ENCODE data around the gene DLEC1.
"Not testable (repeated sequence)": the region's sequence is repeated elsewhere in the genome, so short reads cannot be mapped to it uniquely, and the experiment has no call there.

The DLEC1 gene

DNA sequence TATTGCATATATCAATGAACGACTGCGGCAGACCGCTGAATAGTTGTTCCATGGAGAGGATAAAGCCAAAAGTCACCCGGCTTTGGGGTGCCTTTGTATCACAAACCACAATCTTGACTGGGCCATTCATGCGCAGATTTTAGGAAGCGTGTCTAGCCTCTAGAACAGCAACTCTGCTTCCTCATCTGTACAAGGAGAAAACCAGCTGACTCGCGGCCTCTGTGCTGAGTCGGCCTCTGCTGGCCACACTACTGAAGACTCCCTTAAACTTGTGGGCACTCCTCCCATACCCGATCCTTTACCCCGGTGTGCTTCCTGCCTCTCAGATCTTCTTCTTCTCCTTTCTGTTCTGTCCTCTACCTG lies 872 bp downstream of the DLEC1 start:
- DNase-seq = no peak

DNA sequence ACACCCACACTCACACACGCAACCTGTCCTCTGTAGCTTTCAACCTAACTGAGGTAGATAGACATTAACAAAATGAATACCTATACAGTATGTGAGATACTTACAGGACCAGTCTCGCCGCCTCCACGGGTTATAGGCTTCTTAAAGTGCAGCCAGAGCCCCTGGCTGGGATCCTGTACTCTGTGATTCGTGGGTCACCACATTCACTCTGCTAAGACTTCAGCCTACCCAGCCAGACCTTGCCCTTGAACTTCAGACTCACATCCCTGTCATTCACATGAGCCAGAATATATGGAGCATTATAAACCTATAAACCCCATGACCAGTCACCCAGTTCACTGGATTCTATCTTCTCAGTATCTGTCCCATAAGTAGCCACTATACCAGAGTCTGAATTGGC lies 1.4 kb downstream of the DLEC1 start:
- DNase-seq = no peak

DNA sequence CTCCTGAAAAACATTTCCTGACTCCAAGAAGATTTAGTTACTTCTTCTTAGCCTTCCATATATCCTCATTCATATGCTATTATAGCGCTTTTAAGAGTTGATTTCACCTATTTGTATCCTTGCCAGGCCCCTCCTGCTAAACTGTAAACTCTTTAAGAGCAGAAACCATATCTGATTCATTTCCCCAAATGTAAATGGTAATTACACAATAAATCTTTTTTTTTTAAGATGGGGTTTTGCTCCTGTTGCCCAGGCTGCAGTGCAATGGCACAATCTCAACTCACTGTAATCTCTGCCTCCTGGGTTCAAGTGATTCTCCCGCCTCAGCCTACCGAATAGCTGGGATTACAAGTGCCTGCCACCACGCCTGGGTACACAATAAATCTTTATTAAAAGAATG lies 4.5 kb downstream of the DLEC1 start:
- no peak for DNase-seq

DNA sequence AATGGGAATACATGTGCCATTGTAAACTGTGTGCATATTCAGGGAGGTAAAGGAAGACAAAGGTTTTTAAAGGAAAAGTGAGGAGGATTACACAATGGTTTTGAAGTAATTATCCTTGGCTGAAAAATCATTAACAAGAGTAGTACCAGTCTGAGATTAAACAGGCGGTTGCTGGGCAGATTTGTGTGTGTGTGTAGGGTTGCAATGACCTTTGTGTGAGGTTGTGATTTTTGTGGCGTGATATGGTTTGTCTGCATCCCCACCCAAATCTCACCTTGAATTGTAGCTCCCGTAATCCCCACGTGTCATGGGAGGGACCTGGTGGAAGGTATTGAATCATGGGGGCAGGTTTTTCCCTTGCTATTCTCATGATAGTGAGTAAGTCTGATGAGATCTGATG lies 7.0 kb downstream of the DLEC1 start:
- no peak for DNase-seq

DNA sequence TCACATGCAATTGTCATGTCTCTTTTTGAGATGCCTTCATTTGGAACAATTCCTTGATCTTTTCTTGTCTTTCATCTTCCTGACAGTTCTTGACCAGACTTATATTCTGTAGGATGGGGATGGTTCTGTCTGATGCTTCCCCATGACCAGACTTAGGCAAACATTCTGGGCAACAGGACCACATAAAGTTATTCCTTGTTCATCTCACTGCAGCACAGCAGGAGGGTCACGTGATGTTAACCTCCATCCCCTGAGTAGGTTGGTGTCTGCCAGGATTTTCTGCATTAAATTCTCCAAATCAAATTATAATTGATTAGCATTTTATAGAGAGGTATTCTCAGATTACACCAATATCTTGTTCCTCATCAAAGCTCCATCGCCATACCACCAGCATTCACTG lies 7.8 kb downstream of the DLEC1 start:
- DNase-seq = no peak

DNA sequence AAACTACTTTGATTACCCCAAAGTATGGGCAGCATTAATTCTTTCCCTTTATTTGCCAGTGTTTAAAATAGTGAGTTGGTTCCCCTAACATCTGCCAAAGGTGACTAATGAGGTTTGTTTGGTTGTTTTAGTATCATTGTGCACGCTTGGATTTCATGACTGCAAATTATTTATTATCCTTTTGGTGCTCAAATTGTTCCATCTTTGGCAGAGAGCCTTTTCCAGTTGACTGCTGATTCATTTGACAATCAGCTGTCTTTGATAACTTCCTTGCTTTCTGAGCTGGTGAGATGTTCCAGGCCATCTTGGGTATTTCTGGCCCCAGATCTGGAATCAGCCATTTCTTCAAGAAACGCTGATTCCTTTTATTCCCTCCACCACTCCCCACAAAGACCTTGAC lies 8.9 kb downstream of the DLEC1 start:
- no peak for DNase-seq

DNA sequence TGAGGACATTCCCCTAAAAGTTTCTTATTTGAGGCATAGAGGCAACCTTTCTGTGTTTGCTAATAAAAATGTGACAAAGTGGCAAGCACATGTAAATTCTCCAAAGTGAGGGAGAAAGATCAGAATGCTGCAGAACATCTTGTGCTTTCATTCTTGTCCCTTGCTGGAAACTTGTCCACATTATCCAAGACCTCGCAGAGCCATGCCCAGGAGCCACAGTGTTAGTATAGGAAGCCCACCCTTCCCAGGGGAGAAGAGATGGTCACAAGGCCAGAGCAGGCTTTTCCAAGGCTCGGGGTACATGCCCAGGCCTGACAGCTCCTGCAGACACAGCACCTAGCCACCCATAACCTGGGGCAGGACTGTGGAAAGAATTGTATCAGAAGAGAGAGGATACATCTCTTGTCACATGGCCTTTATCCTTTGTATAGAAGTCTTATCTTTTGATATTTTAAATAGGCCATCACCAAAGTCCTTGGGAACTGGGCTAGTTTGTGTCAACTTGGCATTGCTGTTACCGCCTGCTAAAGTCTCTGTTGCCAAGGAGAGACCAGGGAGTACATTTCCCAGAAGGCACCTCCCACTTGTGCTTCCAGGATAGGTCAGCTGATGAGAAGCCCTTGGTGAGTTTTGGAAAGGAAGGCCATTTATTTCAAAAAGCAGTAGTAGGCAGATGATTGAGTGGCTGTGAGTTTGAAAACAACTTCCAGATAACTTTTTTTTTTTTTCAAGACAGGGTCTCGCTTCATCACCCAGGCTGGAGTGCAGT lies 10.5 kb downstream of the DLEC1 start:
- DNase-seq = no peak

DNA sequence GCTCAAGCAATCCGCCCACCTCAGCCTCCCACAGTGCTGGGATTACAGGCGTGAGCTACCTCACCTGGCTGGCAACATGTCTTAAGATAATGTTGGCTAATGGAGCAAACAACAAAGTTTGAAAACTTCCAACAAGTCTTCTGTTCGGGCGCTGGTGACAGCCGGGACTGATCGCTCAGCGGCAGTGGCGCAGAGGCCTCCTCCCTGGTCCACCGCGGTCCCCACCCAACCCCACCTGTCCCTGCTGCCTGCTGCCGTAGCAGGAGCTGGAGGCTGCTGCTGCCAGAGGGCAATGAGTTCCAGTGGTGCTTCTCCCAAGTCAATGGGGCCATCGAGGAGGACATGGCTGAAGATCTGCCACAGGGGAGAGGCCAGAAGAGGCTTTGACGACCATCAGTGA lies 12.1 kb downstream of the DLEC1 start:
- no peak for DNase-seq

DNA sequence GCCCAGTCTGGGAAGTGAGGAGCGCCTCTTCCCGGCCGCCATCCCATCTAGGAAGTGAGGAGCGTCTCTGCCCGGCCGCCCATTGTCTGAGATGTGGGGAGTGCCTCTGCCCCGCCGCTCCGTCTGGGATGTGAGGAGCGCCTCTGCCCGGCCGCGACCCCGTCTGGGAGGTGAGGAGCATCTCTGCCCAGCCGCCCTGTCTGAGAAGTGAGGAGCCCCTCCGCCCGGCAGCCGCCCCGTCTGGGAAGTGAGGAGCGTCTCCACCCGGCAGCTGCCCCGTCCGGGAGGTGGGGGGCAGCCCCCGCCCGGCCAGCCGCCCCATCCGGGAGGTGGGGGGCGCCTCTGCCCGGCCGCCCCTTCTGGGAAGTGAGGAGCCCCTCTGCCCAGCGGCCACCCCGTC lies 14.3 kb downstream of the DLEC1 start:
- not testable (repeated sequence) for DNase-seq

DNA sequence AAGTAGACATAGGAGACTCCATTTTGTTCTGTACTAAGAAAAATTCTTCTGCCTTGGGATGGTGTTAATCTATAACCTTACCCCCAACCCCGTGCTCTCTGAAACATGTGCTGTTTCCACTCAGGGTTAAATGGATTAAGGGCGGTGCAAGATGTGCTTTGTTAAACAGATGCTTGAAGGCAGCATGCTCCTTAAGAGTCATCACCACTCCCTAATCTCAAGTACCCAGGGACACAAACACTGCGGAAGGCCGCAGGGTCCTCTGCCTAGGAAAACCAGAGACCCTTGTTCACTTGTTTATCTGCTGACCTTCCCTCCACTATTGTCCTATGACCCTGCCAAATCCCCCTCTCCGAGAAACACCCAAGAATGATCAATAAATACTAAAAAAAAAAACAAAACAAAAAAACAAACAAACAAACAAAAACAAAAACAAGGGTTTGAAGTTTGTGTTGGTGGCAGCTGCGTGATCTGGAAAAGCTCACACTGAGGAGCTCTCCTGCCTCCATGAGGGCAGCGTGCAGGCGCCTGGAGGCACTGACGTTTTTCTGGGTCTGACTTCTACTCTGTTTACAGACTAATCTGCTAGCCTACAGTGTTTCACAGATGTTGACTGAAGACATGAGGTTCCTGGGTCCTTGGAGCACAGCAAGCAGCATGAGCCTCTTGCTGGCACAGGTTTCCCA lies 14.9 kb downstream of the DLEC1 start:
- not testable (repeated sequence) for DNase-seq

DNA sequence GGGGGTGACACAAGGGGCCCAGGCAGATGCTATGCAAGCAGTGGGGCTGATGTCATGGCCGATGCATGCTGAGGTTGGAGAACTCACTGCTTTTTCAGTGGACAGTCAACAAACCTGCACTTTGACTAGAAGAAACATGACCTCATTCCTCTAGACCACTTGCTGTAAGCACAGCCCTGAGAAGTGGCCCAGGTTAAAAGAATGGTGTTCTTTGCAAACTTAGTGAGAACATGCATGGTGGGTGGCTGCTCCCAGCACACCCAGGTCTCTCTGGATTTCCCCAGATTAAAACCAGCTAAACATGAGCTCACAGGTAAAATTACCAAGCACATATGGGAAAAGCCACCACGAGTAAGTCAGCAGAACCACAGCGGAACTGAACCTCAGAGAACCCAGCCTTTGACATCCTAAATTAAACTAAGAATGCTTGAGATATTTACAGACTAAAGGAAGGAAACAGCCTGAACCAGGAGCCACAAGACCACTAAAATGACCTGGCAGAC lies 15.5 kb downstream of the DLEC1 start:
- DNase-seq = no peak

DNA sequence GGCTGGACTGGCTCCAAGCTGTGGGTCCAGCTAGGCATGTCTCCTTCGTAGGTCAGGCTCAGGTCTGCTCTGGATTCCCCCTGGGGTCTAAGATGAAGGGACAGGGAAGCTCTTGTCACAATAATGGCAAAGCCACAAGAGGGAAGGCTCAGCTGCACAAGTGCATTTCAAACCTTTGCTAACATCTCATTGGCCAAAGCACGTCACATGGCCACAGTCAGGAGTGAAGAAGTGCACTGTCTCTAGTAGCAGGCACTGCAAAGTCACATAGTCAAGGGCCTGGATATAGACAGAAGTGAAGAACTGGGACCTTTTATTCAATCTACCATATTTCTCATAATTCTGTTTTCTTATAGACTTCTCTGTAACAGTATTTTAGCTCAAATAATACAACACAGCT lies 20.1 kb downstream of the DLEC1 start:
- no peak for DNase-seq

DNA sequence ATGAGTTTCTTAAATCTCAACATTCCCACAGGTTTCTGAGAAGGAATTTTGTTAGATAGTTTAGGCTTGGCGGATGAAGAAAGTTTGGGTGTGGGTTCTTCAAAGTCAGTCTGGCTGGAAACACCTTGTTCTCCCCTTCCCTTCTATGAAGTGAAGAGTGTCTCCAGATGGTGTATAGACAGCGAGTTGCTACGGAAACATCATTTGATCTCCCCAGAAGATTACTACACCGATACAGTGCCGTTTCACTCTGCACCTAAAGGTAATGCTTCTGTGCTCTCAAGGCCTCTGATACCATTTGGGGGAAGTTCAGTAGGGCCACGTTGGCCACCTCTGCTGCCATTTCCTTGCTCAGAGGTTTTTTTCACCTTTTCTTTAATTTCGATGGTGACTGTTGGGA lies 20.6 kb downstream of the DLEC1 start:
- no peak for DNase-seq

DNA sequence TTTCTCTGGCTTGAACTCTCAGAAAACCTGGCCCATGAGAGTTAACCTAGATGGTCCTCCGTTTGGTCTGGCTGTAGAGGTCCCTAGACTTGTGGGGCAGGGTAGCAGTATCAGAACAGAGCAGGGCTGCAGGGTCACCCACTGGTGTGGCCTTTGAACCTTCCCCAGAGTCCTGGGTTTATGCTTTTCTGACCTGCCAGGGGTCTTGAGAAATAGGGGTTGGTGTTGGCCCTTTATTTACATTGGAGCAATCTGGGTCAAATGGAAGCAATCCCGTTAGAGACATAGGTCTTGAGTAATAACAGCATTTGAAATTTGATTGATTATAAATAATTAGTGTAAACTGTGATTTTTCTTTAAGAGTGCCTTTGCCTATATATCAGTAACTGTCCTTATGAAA lies 23.8 kb downstream of the DLEC1 start:
- DNase-seq = no peak

DNA sequence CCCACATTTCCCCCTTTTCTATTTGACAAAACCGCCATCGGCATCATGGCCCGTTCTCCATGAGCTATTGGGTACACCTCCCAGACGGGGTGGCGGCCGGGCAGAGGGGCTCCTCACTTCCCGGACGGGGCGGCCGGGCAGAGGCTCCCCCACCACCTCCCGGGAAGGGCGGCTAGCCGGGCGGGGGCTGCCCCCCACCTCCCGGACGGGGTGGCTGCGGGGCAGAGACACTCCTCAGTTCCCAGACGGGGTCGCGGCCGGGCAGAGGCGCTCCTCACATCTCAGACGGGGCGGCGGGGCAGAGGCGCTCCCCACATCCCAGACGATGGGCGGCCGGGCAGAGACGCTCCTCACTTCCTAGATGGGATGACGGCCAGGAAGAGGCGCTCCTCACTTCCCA lies 25.4 kb downstream of the DLEC1 start:
- DNase-seq = not testable (repeated sequence)

DNA sequence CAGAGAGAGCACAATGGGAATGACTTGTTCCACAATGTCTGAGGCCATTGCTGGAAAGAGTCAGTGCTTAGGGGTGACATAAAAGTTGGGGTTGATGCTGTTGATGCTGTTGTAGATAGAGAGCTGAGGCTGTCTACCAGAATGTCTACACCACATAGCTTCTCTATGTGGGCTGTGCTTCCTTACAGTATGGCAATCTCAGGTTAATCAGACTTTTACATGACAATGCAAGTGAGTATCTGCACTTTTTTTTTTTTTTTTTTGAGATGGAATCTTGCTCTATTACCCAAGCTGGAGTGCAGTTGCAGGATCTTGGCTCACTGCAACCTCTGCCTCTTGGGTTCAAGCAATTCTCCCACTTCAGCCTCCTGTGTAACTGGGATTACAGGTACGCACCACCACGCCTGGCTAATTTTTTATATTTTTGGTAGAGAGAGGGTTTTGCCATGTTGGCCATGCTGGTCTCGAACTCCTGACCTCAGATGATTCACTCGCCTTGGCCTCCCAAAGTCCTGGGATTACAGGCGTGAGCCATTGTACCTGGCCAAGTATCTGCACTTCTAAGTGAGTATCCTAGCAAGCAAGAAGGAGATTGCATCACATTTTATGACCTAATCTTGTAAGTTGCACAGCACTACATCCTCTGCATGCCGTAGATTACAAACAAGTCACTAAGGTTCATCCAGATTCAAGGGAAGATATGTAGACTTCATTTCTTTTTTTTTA lies 28.7 kb downstream of the DLEC1 start:
- DNase-seq = no peak

DNA sequence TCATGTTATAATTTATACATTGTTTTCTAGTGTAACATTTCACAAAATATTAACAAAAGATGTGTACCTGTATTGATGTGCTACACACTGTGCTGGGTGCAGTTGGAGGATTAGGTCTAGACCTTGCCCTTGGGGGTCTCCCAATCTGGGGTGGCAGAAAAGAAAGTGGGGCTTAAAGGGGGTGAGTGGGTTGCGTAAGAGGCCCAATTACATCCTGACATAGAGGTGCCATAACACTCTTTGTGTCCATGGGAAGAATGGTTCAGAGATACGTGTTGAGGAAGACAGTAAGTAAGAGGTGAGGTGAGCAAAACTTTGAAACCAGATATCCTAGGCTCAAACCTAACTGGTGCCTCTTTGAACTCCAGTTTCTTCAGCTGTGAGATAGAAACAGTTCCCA lies 31.0 kb downstream of the DLEC1 start:
- DNase-seq = no peak

DNA sequence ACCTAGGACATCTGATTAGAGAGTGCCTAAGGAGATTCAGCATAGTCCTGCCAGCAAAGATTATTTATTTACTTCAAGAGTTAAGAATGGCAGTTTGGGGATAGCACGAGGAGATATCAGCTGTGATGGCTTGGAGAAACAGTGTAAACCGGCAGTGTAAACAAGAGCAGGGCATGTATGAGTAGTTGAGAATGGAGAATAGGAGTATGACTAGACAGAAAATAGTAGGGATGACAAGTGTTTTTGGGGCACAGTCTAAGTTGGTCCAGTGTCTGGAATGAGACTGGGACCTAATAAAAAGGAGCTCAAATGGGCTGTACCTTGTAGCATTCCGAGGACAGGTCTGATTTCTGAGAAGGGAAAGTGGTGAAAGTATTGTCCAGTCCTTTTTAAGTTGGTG lies 38.1 kb downstream of the DLEC1 start:
- not testable (repeated sequence) for DNase-seq

DNA sequence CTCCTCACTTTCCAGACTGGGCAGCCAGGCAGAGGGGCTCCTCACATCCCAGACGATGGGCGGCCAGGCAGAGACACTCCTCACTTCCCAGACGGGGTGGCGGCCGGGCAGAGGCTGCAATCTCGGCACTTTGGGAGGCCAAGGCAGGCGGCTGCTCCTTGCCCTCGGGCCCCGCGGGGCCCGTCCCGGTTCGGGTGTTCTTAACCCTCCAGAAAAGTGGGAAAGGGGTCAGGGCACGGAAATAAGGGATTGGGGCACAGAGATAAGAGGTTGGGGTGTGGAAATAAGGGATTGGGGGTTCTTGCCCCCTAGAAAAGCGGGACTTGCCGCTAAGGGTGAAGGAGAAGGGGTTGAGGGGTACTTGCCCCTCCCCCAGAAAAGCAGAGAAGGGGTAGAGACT lies 43.3 kb downstream of the DLEC1 start:
- not testable (repeated sequence) for DNase-seq

DNA sequence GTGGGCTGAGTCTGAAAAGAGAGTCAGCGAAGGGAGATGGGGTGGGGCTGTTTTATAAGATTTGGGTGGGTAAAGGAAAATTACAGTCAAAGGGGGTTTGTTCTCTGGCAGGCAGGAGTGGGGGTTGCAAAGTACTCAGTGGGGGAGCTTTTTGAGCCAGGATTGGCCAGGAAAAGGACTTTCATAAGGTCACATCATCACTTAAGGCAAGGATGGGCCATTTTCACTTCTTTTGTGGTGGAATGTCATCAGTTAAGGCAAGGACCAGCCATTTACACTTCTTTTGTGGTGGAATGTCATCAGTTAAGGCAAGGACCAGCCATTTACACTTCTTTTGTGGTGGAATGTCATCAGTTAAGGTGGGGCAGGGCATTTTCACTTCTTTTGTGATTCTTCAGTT lies 44.2 kb downstream of the DLEC1 start:
- DNase-seq = not testable (repeated sequence)

DNA sequence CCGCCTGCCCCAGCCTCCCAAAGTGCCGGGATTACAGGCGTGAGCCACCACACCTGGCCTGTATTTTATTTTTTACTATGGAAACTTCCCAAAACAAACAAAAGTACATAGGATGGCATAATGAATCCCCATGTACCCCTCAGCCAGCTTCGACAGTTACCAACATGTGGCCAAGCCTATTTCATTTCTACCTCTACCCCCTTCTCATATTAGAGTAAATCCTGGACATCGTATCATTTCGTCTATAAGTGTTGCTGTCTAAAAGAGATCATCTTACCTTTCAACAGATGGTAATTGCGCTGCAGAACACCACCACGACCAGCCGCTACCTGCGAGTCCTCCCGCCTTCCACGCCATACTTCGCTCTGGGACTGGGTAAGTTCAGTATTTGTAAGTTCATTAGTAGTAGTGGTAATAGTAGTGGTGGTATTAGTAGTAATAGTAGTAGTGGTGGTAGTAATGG lies 44.9 kb downstream of the DLEC1 start:
- no peak for DNase-seq

DNA sequence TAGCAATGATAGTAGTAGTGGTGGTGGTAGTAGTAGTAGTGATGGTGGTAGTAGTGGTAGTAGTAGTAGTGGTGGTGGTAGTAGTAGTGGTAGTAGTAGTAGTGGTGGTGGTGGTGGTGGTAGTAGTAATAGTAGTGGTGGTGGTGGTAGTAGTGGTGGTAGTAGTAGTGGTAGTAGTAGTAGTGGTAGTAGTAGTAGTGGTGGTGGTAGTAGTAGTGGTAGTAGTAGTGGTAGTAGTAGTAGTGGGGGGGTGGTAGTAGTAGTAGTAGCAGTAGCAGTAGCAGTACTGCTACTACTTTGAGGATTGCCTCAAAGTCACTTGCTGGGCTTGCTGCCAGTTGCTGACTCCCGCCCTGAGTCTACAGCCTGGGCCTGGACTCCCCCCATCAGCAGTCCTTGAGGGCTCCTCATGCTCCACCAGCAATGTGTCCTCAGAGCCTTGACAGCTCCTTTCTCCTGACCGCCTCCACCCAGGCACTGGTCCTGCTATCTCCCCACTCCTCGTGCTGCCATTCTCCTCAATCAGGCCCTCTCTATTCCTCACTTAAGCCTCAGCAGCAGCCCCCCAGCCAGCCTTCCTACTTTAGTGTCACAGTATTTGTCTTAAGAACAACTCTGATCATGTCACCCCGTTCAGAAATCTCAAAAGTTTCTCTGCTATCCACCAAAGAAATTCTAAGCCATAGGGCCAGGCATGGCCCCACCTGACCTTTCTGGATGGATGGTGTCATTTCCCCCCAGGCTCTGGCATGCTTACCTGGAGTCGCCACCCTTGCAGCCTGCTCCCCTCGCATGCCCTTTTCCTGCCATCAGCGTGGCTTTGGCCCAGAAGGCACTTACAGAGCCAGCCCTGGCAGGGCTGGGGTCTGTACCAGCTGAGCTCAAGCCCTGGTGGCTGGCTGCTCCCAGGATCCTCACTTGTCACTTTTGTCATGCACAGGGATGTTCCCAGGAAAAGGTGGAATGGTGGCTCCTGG lies 45.6 kb downstream of the DLEC1 start:
- no peak for DNase-seq
